ENCODE measurements around the gene TMEM121. TPM values are rescaled to one million over a fixed set of nuclear protein-coding genes. Genes with fewer than 3 reads are reported as not detected.

TMEM121 gene
- polyA plus RNA-seq, 3 donors = 0.08 to 0.11 TPM; not detected in 1

DNA sequence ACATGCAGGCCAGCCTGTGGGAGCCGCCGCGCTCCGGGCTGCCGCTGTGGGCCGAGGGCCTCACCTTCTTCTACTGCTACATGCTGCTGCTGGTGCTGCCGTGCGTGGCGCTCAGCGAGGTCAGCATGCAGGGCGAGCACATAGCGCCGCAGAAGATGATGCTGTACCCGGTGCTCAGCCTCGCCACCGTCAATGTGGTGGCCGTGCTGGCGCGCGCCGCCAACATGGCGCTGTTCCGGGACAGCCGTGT lies 2.9 kb downstream of the TMEM121 start:
- Mint-ChIP-seq H3K9me3 (peaks cover 0 to 14% (median 8%) of the 10 kb centered on the region in 7 donors), H3K36me3 (no peaks in the 10 kb centered on the region), H3K4me1 (peaks cover 28% of the 10 kb centered on the region), H3K27me3 (ENCODE audit: low read depth in 3 of 3) (peaks cover 45 to 74% (median 58%) of the 10 kb centered on the region in 3 donors), H3K4me3 (peak overlapping the region; percentile 67 to 90), H3K27ac (no peak overlapping the region)
- WGBS (ENCODE audit: insufficient coverage) = 32% methylated on average over 24 of the region's 24 CpGs
- no peak overlapping the region for H3K9ac ChIP-seq (ENCODE audit: insufficient read depth, low read length, poor library complexity, severe bottlenecking)
- DNase-seq = no peak
- no peaks in the 10 kb centered on the region for H3K36me3 ChIP-seq (replicated peaks in 1 of 2; ENCODE audit: control insufficient read depth in 1 of 2, insufficient read depth in 2 of 2, low read length in 2 of 2)
- peak overlapping the region; percentile 53 for H2AFZ ChIP-seq (ENCODE audit: insufficient read depth, low read depth, low read length, poor library complexity, severe bottlenecking)
- intact Hi-C loops (cut with micrococcal nuclease) = loop anchor here (2.0 to 10.0 kb wide), 3 partner anchors 84 to 327 kb away; no protein-coding TSS in a partner anchor
- H3K4me1 ChIP-seq (ENCODE audit: control insufficient read depth in 1 of 2, insufficient read depth in 2 of 2, low read length in 2 of 2) = peaks cover 30 to 35% of the 10 kb centered on the region in 2 donors
- no peak overlapping the region for H3K27ac ChIP-seq (ENCODE audit: low read depth in 1 of 2, low read length in 2 of 2)
- no peaks in the 10 kb centered on the region for H3K79me2 ChIP-seq (ENCODE audit: insufficient read depth, low read length)
- peak overlapping the region; percentile 87 for H3K4me2 ChIP-seq (replicated peaks; ENCODE audit: extremely low read depth, low read length, poor library complexity, severe bottlenecking)
- no peaks in the 10 kb centered on the region for H4K20me1 ChIP-seq (ENCODE audit: insufficient read depth, low read length)
- TF ChIP-seq, protein P1, sequence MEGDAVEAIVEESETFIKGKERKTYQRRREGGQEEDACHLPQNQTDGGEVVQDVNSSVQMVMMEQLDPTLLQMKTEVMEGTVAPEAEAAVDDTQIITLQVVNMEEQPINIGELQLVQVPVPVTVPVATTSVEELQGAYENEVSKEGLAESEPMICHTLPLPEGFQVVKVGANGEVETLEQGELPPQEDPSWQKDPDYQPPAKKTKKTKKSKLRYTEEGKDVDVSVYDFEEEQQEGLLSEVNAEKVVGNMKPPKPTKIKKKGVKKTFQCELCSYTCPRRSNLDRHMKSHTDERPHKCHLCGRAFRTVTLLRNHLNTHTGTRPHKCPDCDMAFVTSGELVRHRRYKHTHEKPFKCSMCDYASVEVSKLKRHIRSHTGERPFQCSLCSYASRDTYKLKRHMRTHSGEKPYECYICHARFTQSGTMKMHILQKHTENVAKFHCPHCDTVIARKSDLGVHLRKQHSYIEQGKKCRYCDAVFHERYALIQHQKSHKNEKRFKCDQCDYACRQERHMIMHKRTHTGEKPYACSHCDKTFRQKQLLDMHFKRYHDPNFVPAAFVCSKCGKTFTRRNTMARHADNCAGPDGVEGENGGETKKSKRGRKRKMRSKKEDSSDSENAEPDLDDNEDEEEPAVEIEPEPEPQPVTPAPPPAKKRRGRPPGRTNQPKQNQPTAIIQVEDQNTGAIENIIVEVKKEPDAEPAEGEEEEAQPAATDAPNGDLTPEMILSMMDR (IDR thresholded peaks at IDR 0.05) = no peak
- H3K9me3 ChIP-seq (replicated peaks in 1 of 2; ENCODE audit: control insufficient read depth in 1 of 2, insufficient read depth in 1 of 2, low read length in 2 of 2) = peaks cover 0 to 23% of the 10 kb centered on the region in 2 donors
- peak overlapping the region in 1 of 3 experiments; percentile 75 for H3K4me3 ChIP-seq (replicated peaks in 1 of 3; ENCODE audit: low read depth in 2 of 3, low read length in 3 of 3)
- H3K27me3 ChIP-seq (ENCODE audit: control insufficient read depth in 2 of 2, insufficient read depth in 2 of 2, low read length in 2 of 2) = peaks cover 34 to 55% of the 10 kb centered on the region in 2 donors

DNA sequence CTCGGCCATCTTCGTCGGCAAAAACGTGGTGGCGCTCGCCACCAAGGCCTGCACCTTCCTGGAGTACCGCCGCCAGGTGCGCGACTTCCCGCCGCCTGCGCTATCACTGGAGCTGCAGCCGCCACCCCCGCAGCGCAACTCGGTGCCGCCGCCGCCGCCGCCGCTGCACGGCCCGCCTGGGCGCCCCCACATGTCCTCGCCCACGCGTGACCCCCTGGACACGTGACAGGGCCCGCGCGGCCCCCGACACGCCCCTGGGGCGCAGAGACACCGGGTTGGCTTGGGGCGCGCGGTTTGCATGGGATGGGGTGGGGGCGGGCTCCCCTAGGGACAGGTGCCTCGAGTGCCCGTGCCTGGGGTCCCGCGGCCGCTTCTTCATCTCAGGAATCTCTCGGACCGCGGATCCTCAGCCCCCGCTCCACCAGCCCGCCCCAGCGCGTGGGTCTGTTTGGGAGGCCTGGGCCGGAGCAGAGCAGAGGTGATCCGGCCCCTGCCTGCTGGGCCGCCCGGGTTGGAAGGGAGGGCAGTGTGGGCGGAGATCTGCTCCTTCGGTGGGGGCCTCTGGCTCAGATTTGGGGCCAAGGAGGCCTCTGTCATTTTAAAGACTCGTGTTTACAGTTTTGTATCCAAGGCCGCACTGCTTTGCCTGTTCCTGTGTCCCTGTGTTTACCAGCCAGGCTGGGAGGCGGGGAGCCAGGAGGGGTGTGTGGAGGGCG lies 3.3 kb downstream of the TMEM121 start:
- peak overlapping the region; percentile 67 to 90 for H3K4me3 Mint-ChIP-seq
- peaks cover 43 to 69% (median 54%) of the 10 kb centered on the region in 3 donors for H3K27me3 Mint-ChIP-seq (ENCODE audit: low read depth in 3 of 3)
- no peaks in the 10 kb centered on the region for H4K20me1 ChIP-seq (ENCODE audit: insufficient read depth, low read length)
- 42% methylated on average over 57 of the region's 63 CpGs for WGBS (ENCODE audit: insufficient coverage)
- no peak overlapping the region for H3K27ac ChIP-seq (ENCODE audit: low read depth in 1 of 2, low read length in 2 of 2)
- H3K27ac Mint-ChIP-seq = no peak overlapping the region
- peak overlapping the region; percentile 53 for H2AFZ ChIP-seq (ENCODE audit: insufficient read depth, low read depth, low read length, poor library complexity, severe bottlenecking)
- H3K36me3 ChIP-seq (replicated peaks in 1 of 2; ENCODE audit: control insufficient read depth in 1 of 2, insufficient read depth in 2 of 2, low read length in 2 of 2) = no peaks in the 10 kb centered on the region
- intact Hi-C loops (cut with micrococcal nuclease) = loop anchor here (2.0 to 10.0 kb wide), 3 partner anchors 85 to 327 kb away; no protein-coding TSS in a partner anchor
- DNase-seq = no peak
- no peaks in the 10 kb centered on the region for H3K36me3 Mint-ChIP-seq
- H3K9ac ChIP-seq (ENCODE audit: insufficient read depth, low read length, poor library complexity, severe bottlenecking) = no peak overlapping the region
- peaks cover 0 to 23% of the 10 kb centered on the region in 2 donors for H3K9me3 ChIP-seq (replicated peaks in 1 of 2; ENCODE audit: control insufficient read depth in 1 of 2, insufficient read depth in 1 of 2, low read length in 2 of 2)
- H3K4me1 ChIP-seq (ENCODE audit: control insufficient read depth in 1 of 2, insufficient read depth in 2 of 2, low read length in 2 of 2) = peaks cover 30 to 35% of the 10 kb centered on the region in 2 donors
- peaks cover 28% of the 10 kb centered on the region for H3K4me1 Mint-ChIP-seq
- H3K9me3 Mint-ChIP-seq = peaks cover 0 to 14% (median 8%) of the 10 kb centered on the region in 7 donors
- H3K79me2 ChIP-seq (ENCODE audit: insufficient read depth, low read length) = no peaks in the 10 kb centered on the region
- H3K4me2 ChIP-seq (replicated peaks; ENCODE audit: extremely low read depth, low read length, poor library complexity, severe bottlenecking) = peak overlapping the region; percentile 87
- peaks cover 30 to 50% of the 10 kb centered on the region in 2 donors for H3K27me3 ChIP-seq (ENCODE audit: control insufficient read depth in 2 of 2, insufficient read depth in 2 of 2, low read length in 2 of 2)
- TF ChIP-seq, protein P1 (IDR thresholded peaks at IDR 0.05) = no peak
- peak overlapping the region in 1 of 3 experiments; percentile 75 for H3K4me3 ChIP-seq (replicated peaks in 1 of 3; ENCODE audit: low read depth in 2 of 3, low read length in 3 of 3)

Data from CD14-positive monocyte (primary cell).